GM10248 (cell line): ENCODE measurements around the gene SINHCAF.
"Not testable (repeated sequence)": the region's sequence is repeated elsewhere in the genome, so short reads cannot be mapped to it uniquely, and the experiment has no call there.

Experiments used
- CTCF ChIA-PET: fragments of 300-600 bp; sonication (Branson Sonifier 250); formaldehyde crosslinking; extraction: SDS; loops from one replicate; lab custom pipeline; 2021; ENCODE audit warnings: antibody characterized with exemption; lab: Yijun Ruan, JAX
- POLR2A ChIA-PET: fragments of 350-650 bp; sonication (Branson Sonifier 250); formaldehyde crosslinking; extraction: SDS; loops from one replicate; lab custom pipeline; 2020; ENCODE audit warnings: antibody characterized with exemption; lab: Yijun Ruan, JAX
- DNase-seq: peaks from one replicate; pipeline ENCODE4 v3.0.0; 2012; ENCODE audit errors: extremely low spot score
- CTCF ChIP-seq: IDR thresholded peaks from 2 replicates; pipeline ENCODE4 v1.5.1; 2012; ENCODE audit warnings: mild to moderate bottlenecking, low read depth; ENCODE audit errors: extremely low read depth, missing control alignments, control extremely low read depth

The SINHCAF gene

GRCh38 chr12:31246470-31246850 is 79.5 kb downstream of the SINHCAF start:
- ChIA-PET CTCF (no interaction called here), POLR2A (no interaction called here)
- DNase-seq: no peak
- no peak for TF ChIP-seq CTCF

GRCh38 chr12:31245822-31246469 is 80.0 kb downstream of the SINHCAF start:
- ChIA-PET POLR2A (no interaction called here), CTCF (interaction anchor here (2.2 kb wide), 1 partner anchor 26 kb away, joined by 6 read pairs; no protein-coding TSS in a partner anchor)
- TF ChIP-seq CTCF: no peak
- no peak for DNase-seq

- CTCF ChIA-PET: interaction anchor here (1.2 to 7.2 kb wide), 6 partner anchors 10 to 395 kb away, joined by 3 to 35 read pairs (median 5); no protein-coding TSS in a partner anchor
- DNase-seq, POLR2A ChIA-PET: not testable (repeated sequence)
Measured at GRCh38 chr12:31242418-31242817, 83.5 kb downstream of the SINHCAF start.

GRCh38 chr12:31238764-31239387 is 87.1 kb downstream of the SINHCAF start:
- peak; percentile 58 for TF ChIP-seq CTCF
- POLR2A ChIA-PET: no interaction called here

GRCh38 chr12:31238333-31238732 is 87.6 kb downstream of the SINHCAF start:
- CTCF ChIA-PET: interaction anchor here (0.7 to 9.6 kb wide), 13 partner anchors 9 to 392 kb away, joined by 3 to 146 read pairs (median 9); no protein-coding TSS in a partner anchor
- DNase-seq, POLR2A ChIA-PET: not testable (repeated sequence)

More at GRCh38 chr12:31238764-31239387, 87.1 kb downstream of the SINHCAF start:
- peak; percentile 75 for DNase-seq
- CTCF ChIA-PET: interaction anchor here (0.8 to 9.6 kb wide), 17 partner anchors 9 to 392 kb away, joined by 3 to 146 read pairs (median 7); no protein-coding TSS in a partner anchor

GRCh38 chr12:31236998-31237637 is 88.8 kb downstream of the SINHCAF start:
- POLR2A ChIA-PET: interaction anchor here (0.6 kb wide), 1 partner anchor 8 kb away, joined by 6 read pairs; no protein-coding TSS in a partner anchor
- no peak for TF ChIP-seq CTCF
- DNase-seq: no peak
- CTCF ChIA-PET: interaction anchor here (0.8 to 9.6 kb wide), 13 partner anchors 10 to 390 kb away, joined by 3 to 146 read pairs (median 7); no protein-coding TSS in a partner anchor

- ChIA-PET POLR2A (no interaction called here), CTCF (interaction anchor here (1.1 to 9.6 kb wide), 3 partner anchors 15 to 389 kb away, joined by 3 to 146 read pairs (median 22); no protein-coding TSS in a partner anchor)
- no peak for DNase-seq
- TF ChIP-seq CTCF: no peak
Measured at GRCh38 chr12:31235868-31236395, 90.0 kb downstream of the SINHCAF start.
